HTR-8/SVneo (cell line): Measurements from ENCODE around the gene LDLRAD2.

Experiments used
- DNase-seq: peaks from one replicate; pipeline ENCODE4 v3.0.0; 2011; ENCODE audit warnings: low spot score, mixed read lengths; ENCODE audit not compliant: insufficient read length
- FAIRE-seq: peaks from 2 replicates; lab custom pipeline; 2011; peaks lifted over from hg19 to GRCh38; lab: Jason Lieb, UNC

The LDLRAD2 gene

GRCh38 chr1:21855257-21856096, 43.4 kb downstream of the LDLRAD2 start:
- no peak for DNase-seq
- FAIRE-seq, result peak; percentile 28

- FAIRE-seq, result no peak
- DNase-seq, result no peak
Measured at GRCh38 chr1:21857142-21857839, 45.2 kb downstream of the LDLRAD2 start.

GRCh38 chr1:21857840-21858670, 46.0 kb downstream of the LDLRAD2 start:
- no peak for FAIRE-seq
- no peak for DNase-seq

- DNase-seq (no peak), FAIRE-seq (no peak)
Measured at GRCh38 chr1:21859669-21860179, 47.7 kb downstream of the LDLRAD2 start.

GRCh38 chr1:21860971-21861370, 48.9 kb downstream of the LDLRAD2 start:
- DNase-seq (no peak), FAIRE-seq (no peak)

GRCh38 chr1:21861602-21862429, 49.8 kb downstream of the LDLRAD2 start:
- FAIRE-seq (no peak), DNase-seq (peak; percentile 51)

- DNase-seq (no peak), FAIRE-seq (no peak)
Measured at GRCh38 chr1:21863981-21864380, 51.9 kb downstream of the LDLRAD2 start.

GRCh38 chr1:21864730-21865129, 52.7 kb downstream of the LDLRAD2 start:
- FAIRE-seq (no peak), DNase-seq (no peak)

GRCh38 chr1:21865609-21865942, 53.5 kb downstream of the LDLRAD2 start:
- no peak for FAIRE-seq
- no peak for DNase-seq

- no peak for FAIRE-seq
Measured at GRCh38 chr1:21865943-21866706, 54.1 kb downstream of the LDLRAD2 start.

GRCh38 chr1:21866707-21867043, 54.6 kb downstream of the LDLRAD2 start:
- FAIRE-seq (no peak), DNase-seq (no peak)

More at GRCh38 chr1:21865943-21866706, 54.1 kb downstream of the LDLRAD2 start:
- no peak for DNase-seq

GRCh38 chr1:21867451-21867996, 55.5 kb downstream of the LDLRAD2 start:
- FAIRE-seq, result no peak
- no peak for DNase-seq

- DNase-seq (no peak), FAIRE-seq (no peak)
Measured at GRCh38 chr1:21868482-21868881, 56.4 kb downstream of the LDLRAD2 start.

- DNase-seq (no peak), FAIRE-seq (no peak)
Measured at GRCh38 chr1:21868941-21869454, 56.9 kb downstream of the LDLRAD2 start.

- peak; percentile 89 for DNase-seq
- peak; percentile 66 for FAIRE-seq
Measured at GRCh38 chr1:21869620-21870121, 57.6 kb downstream of the LDLRAD2 start.

- FAIRE-seq, result no peak
- DNase-seq, result no peak
Measured at GRCh38 chr1:21870611-21871010, 58.5 kb downstream of the LDLRAD2 start.

- FAIRE-seq, result no peak
- no peak for DNase-seq
Measured at GRCh38 chr1:21871943-21872342, 59.9 kb downstream of the LDLRAD2 start.

- FAIRE-seq (no peak), DNase-seq (no peak)
Measured at GRCh38 chr1:21872445-21873079, 60.5 kb downstream of the LDLRAD2 start.
